Mesendoderm (in vitro differentiated cells): ENCODE data around the gene RAB18.

Experiments
- DNase-seq: peaks from one replicate; pipeline ENCODE4 v3.0.0; 2013
- H2AK5ac ChIP-seq: 2 replicates; pipeline ENCODE4 v1.6.1; 2013; ENCODE audit warnings: low read length, inconsistent platforms
- H2BK120ac ChIP-seq: 2 replicates; pipeline ENCODE4 v1.6.1; 2013; ENCODE audit warnings: low read depth, mild to moderate bottlenecking, low read length, moderate library complexity, mixed read lengths
- H2BK15ac ChIP-seq: replicated peaks from 2 replicates; pipeline ENCODE4 v1.6.1; 2013; ENCODE audit warnings: low read depth, mild to moderate bottlenecking, moderate library complexity
- H2BK5ac ChIP-seq: 2 replicates; pipeline ENCODE4 v1.6.1; 2013; ENCODE audit warnings: low read length, inconsistent platforms
- H3K18ac ChIP-seq: 2 replicates; pipeline ENCODE4 v1.6.1; 2013; ENCODE audit warnings: mild to moderate bottlenecking, low read length, mixed read lengths
- H3K23ac ChIP-seq: one replicate; pipeline ENCODE4 v1.6.1; 2013; ENCODE audit warnings: low read length
- H3K27ac ChIP-seq: 2 replicates; pipeline ENCODE4 v1.5.1; 2013; ENCODE audit warnings: low read depth, mild to moderate bottlenecking, inconsistent platforms, low read length, moderate library complexity
- H3K27me3 ChIP-seq: 2 replicates; pipeline ENCODE4 v1.6.1; 2013; ENCODE audit warnings: low read length, control low read depth, mild to moderate bottlenecking, inconsistent platforms; ENCODE audit not compliant: insufficient read depth, poor library complexity
- H3K36me3 ChIP-seq: 2 replicates; pipeline ENCODE4 v1.6.1; 2013; ENCODE audit warnings: low read length, inconsistent platforms; ENCODE audit not compliant: control insufficient read depth, insufficient read depth
- H3K4ac ChIP-seq: one replicate; pipeline ENCODE4 v1.6.1; 2013; ENCODE audit warnings: low read depth, mild to moderate bottlenecking, low read length, moderate library complexity
- H3K4me1 ChIP-seq: 2 replicates; pipeline ENCODE4 v1.6.1; 2013; ENCODE audit warnings: low read depth, low read length, inconsistent platforms; ENCODE audit not compliant: control insufficient read depth
- H3K4me2 ChIP-seq: 2 replicates; pipeline ENCODE4 v1.6.1; 2013; ENCODE audit warnings: low read length
- H3K4me3 ChIP-seq: 2 replicates; pipeline ENCODE4 v1.5.1; 2013; ENCODE audit warnings: mild to moderate bottlenecking, low read length
- H3K56ac ChIP-seq: one replicate; pipeline ENCODE4 v1.6.1; 2013; ENCODE audit warnings: low read length
- H3K79me1 ChIP-seq: 2 replicates; pipeline ENCODE4 v1.6.1; 2013; ENCODE audit warnings: low read length, inconsistent platforms
- H3K79me2 ChIP-seq: 2 replicates; pipeline ENCODE4 v1.6.1; 2013; ENCODE audit warnings: mild to moderate bottlenecking, low read length; ENCODE audit not compliant: control insufficient read depth, insufficient read depth
- H3K9ac ChIP-seq: 2 replicates; pipeline ENCODE4 v1.6.1; 2013; ENCODE audit warnings: low read length, inconsistent platforms
- H4K5ac ChIP-seq: one replicate; pipeline ENCODE4 v1.6.1; 2013; ENCODE audit warnings: low read length
- H4K8ac ChIP-seq: one replicate; pipeline ENCODE4 v1.6.1; 2013; ENCODE audit warnings: low read depth, mild to moderate bottlenecking, control low read depth, low read length, moderate library complexity
- WGBS: extraction: QIAGEN DNeasy Blood & Tissue Kit; methylation state at CpG from one replicate; pipeline ENCODE4 v1.1.7; 2013; ENCODE audit warnings: low lambda C conversion rate, missing lambda C conversion rate; ENCODE audit not compliant: insufficient coverage; ENCODE audit errors: extremely low coverage; 5-methylcytosine and 5-hydroxymethylcytosine counted together

The RAB18 gene

DNA sequence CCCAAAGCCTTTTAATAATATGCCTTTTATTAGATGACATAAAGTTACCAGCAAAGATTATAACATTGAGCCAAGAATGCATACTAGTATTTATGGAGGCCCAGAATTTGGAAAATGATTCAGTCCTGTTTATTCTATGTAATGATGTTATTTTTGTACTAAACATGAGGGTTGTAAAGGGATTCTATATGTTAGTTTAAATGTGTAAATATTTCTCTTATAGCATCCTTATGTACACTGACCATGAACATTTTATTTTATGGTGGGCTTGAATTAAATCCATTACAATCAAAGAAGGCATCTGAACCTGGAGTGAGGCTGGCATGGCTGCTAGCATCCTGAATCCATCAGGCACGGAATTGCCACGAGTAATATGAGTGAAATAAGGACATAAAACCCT, 80.2 kb downstream of the RAB18 start:
- H4K5ac ChIP-seq = no peak overlapping the region
- WGBS = no CpG with 5 or more reads among the region's 2 CpGs

More for the DNA sequence above, 80.2 kb downstream of the RAB18 start:
- H2BK120ac ChIP-seq = no peak overlapping the region
- H3K9ac ChIP-seq = no peak overlapping the region
- H3K27me3 ChIP-seq = no peaks in the 10 kb centered on the region
- no peaks in the 10 kb centered on the region for H3K36me3 ChIP-seq
- no peak overlapping the region for H3K4ac ChIP-seq
- no peak overlapping the region for H3K4me3 ChIP-seq
- H3K23ac ChIP-seq = no peak overlapping the region
- H3K79me2 ChIP-seq = no peaks in the 10 kb centered on the region
- no peak for DNase-seq
- no peak overlapping the region for H3K56ac ChIP-seq
- H3K79me1 ChIP-seq = no peaks in the 10 kb centered on the region
- H2AK5ac ChIP-seq = no peak overlapping the region
- H4K8ac ChIP-seq = no peak overlapping the region
- H3K18ac ChIP-seq = no peak overlapping the region
- no peak overlapping the region for H3K27ac ChIP-seq
- no peaks in the 10 kb centered on the region for H3K4me1 ChIP-seq
- H2BK5ac ChIP-seq = no peak overlapping the region
- no peak overlapping the region for H3K4me2 ChIP-seq
- H2BK15ac ChIP-seq = no peak overlapping the region
